ENCODE results near the gene MDN1.
A peak's percentile ranks its signal among the peaks of the same experiment; 100 is the strongest.
"Not testable (repeated sequence)": the region's sequence is repeated elsewhere in the genome, so short reads cannot be mapped to it uniquely, and the experiment has no call there.

MDN1 gene

GRCh38 chr6:89813422-89813821, 6.2 kb downstream of the MDN1 start:
- not testable (repeated sequence) for DNase-seq (ENCODE audit: low spot score)

- peak; percentile 40 for DNase-seq (ENCODE audit: low spot score)
Observed at GRCh38 chr6:89807581-89807980, 12.0 kb downstream of the MDN1 start.

DNA sequence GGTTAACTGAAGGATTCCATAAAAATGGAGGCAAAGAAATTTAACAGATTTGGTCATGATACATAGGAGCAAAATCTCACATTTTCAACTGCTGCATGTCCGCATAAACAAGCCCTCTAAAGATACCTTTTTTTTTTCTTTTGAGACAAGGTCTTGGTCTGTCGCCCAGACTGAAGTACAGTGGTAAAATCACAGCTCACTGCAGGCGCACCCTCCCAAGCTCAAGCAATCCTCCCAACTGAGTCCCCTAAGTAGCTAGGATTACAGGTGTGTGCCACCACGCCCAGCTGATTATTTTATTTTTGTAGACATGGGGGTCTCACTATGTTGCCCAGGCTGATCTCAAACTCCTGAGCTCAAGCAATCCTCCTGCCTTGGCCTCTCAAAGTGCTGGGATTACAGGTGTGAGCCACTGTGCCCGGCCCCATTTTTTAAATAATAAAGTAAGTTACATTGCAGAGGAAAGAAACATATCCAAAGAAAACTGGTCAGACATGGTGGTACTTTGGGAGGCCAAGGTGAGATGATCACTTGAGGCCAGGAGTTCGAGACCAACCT, 13.7 kb downstream of the MDN1 start:
- DNase-seq (ENCODE audit: low spot score): no peak

- DNase-seq (ENCODE audit: low spot score): no peak
Observed at GRCh38 chr6:89803271-89803670, 16.3 kb downstream of the MDN1 start.

DNA sequence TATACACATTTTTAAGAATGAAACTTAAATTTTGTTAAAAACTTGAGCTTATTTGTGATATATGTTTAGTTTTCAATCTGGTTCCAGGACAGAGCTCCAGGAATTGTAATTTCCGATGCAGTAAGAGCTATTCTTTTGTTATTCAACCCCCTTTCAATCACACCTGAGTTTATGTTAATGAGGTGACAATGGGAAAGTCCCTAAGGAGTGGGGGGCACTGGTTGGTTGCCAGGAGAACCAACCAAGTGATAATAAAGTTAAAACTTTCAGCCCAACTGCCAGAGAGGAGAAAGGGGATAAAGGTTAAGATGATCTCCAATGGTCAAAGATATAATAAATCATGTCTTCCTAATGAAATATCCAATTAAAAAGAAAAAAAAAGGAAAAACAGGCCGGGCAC, 19.8 kb downstream of the MDN1 start:
- DNase-seq (ENCODE audit: low spot score): no peak

DNA sequence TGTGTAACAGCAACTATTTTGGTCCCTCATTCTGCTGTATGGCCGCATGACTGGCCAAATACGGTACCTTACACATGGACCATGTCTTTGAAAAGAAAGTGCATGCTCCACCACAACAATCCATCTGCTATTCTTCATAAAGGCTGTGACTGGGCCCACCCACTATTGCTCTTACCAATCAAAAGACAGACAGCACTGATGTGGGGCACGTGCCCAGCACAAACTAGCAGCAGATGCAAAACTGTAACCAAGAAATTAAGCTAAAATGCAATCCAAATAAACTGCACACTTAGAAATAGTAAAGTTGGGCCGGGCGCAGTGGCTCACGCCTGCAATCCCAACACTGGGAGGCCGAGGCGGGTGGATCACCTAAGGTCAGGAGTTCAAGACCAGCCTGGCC, 20.5 kb downstream of the MDN1 start:
- DNase-seq (ENCODE audit: low spot score): no peak

DNA sequence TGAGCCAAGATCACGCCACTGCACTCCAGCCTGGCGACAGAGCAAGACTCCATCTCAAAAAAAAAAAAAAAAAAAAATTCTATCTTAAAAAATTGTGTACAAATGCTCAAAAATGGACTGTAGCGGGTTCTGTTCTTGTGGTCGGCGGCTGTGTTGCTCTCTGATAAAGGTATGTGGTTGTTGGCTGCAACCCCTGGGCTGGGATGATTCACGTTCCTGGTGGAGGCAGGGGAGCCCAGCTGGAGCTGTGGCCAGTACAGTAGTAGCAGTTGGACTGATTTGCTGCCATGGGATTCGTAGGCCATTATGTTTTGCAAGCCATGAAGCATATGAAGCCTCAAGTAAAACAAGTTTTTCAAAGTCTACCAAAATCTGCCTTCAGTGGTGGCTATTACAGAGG, 22.3 kb downstream of the MDN1 start:
- DNase-seq (ENCODE audit: low spot score): peak; percentile 55

GRCh38 chr6:89794324-89794723, 25.3 kb downstream of the MDN1 start:
- DNase-seq (ENCODE audit: low spot score): no peak

GRCh38 chr6:89793586-89793985, 26.0 kb downstream of the MDN1 start:
- DNase-seq (ENCODE audit: low spot score): peak; percentile 43

DNA sequence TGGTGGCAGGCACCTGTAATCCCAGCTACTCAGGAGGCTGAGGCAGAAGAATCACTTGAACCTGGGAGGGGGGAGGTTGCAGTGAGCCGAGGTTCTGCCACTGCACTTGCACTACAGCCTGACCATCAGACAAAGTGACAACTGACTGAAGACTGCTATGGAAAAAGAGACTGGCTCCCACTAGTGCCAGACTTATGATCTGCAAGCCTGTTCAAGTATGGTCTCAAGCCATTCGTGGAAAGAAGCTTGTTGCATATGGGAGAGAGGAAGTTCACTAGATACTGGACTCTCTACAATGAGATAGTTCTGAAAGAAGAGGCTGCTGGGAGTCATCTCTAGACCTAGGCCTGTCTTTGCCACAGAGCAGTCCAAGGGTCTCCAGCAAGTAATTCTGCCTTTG, 26.7 kb downstream of the MDN1 start:
- peak; percentile 70 for DNase-seq (ENCODE audit: low spot score)

DNA sequence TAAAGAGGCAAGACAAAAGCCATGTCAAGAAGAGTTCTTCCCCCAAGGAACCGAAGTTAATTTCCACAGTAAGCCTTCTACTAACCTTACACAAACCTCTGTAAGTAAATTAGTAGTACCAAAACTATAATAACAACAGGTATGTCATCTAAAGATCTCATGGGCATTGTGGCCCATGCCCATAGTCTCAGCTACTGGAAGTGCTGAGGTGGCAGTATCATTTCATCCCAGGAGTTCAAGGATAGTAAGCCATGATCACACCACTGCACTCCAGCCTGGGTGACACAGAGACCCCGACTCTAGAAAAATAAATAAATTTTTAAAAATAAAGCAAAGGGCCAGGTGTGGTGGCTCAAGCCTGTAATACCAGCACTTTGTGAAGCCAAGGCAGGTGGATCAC, 29.2 kb downstream of the MDN1 start:
- DNase-seq (ENCODE audit: low spot score): no peak

GRCh38 chr6:89789980-89790379, 29.6 kb downstream of the MDN1 start:
- DNase-seq (ENCODE audit: low spot score): no peak

DNA sequence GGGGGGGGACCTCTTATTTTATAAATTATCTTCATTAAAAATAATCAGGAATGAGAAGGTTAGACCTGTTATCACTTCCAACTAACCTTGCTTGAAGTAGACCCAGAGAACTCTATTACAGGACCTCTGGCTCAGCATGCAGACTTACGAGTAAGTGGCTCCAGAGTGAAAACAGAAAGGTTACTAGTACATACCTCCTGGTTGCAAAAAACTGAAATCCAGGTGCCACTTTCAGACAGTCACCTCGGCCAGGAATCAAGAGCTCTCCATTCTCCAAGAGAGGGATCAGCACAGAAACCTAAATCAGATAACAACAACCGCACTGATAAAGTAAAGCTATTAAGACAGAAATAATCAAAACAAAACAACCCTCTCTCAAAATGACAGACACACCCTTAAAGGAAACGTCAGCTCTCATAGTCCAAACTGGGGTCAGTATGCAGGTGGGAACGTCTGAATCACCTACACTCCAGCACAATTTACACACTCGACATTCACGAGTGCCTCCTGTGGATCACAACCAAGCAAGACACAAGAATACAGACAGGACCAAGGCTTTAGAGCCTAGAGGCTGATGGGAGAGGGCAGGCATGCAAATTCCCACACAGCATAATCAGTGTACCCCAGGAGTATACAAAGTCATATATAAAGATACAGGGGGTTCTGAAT, 31.8 kb downstream of the MDN1 start:
- DNase-seq (ENCODE audit: low spot score): no peak

DNA sequence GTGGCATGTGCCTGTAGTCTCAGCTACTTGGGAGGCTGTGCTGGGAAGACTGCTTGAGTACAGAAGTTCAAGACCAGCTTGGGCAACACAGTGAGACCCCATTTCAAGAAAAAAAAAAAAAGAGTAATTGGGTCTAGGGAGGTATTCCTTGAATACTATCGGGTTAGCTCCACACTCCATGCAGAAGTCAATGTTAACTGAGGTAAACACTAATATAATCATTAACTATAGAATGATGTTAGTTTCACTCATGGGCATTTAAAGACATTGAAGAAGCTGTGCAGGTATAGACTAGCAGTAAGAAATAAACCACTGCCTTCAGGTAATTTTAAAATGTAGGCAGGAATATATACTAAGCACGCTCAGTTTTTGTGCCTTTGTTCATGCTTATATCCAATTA, 32.6 kb downstream of the MDN1 start:
- no peak for DNase-seq (ENCODE audit: low spot score)

DNA sequence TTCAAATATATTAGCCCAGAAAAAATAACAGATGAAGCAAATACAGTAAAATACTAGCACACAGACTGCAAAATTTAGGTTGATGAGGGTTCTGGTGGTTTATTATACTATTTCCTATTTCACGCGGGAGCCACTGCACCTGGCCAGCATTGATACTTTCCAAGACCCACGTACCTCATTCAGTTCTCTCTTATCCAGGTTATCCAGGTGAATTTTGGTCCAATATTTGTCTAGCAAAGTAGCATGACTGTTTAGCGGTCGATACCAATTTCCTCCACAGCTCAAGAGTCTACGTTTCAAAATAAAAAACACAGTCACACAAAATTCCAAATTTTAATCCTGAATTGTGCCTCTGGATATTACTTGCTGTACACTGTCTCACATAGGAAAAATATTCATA, 34.8 kb downstream of the MDN1 start:
- no peak for DNase-seq (ENCODE audit: low spot score)

- DNase-seq (ENCODE audit: low spot score): not testable (repeated sequence)
Observed at GRCh38 chr6:89783293-89783692, 36.3 kb downstream of the MDN1 start.

DNA sequence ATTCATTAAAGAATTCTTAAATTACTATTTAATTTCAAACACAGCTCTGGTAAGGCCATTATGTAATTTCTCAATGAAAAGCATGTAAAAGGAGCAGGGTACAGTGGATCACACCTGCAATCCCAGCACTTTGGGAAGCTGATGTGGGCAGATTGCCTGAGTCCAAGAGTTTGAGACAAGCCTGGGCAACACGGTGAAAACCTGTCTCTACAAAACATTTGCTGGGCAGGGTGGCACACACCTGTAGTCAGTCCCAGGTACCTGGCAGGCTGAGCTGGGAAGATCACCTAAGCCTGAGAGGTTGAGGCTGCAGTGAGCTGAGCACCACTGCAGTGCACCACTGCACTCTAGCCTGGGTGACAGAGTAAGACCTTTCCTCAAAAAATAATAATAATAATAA, 37.4 kb downstream of the MDN1 start:
- DNase-seq (ENCODE audit: low spot score): no peak

DNA sequence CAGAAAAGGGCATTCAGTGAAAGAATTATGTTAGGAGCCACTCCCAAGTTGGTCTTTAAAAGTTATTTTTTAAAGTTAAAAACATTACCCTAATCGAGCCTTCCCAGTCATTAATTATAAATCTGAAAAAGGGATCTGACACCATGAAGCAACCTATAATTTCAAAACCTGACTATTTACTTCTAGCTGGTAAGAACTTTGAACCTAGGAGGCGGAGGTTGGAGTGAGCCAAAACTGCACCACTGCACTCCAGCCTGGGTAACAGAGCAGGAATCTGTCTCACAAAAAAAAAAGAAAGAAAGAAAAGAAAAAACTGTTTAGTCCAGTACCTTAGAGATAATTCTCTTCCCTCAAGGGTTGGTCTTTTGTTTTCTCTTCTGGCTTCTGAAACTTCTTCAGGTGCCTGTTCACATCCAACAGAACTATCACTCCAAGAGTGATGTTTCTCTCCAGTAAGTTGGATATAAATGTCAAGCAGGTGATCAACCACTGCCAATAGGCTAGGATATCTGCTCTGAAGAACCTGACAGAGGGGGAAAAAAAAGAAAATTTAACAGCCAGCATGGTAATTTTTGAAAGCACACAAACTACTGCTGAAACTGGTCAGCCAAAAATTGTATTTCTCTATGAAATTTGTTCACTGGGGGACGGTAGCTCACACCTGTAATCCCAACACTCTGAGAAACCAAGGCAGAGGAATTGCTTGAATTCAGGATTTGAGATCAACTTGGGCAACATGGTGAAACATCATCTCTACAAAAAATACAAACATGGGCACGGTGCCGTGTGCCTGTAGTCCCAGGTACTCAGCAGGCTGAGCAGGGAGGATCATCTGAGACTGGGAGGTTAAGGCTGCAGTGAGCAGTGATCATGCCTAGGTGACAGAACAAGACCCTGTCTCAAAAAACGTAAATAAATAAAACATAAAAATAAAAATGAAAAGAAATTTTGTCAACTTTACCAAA, 38.2 kb downstream of the MDN1 start:
- no peak for DNase-seq (ENCODE audit: low spot score)

GRCh38 chr6:89777455-89777854, 42.1 kb downstream of the MDN1 start:
- peak; percentile 62 for DNase-seq (ENCODE audit: low spot score)

DNA sequence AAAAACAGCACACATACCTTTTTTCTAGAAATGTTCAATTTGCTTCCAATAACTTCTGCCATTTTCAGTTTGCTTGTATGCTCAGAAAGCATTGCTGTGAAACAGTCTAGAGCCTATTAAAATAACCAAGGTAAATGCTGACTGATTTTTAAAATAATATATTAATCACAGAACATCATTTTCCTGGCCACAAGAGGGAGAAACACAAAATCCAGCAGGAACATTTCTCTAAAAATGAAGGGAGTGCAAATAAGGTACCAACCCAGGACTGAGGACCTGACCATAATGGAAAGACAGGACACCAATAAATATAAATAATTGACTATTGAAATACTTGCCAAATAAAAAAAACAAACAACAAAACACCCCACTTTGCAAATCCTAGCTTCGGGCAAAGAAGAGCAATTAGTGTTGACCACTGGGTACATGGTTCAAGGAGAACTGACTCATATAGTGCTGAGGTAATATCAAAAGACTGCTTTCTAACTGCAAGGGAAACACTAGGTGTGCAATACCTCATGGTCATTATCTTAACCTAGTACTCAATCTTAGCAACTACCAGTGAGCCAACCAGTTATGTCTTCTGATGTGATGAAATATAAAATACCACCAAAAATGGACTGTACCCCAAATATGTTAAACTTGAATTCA, 42.9 kb downstream of the MDN1 start:
- DNase-seq (ENCODE audit: low spot score): no peak

DNA sequence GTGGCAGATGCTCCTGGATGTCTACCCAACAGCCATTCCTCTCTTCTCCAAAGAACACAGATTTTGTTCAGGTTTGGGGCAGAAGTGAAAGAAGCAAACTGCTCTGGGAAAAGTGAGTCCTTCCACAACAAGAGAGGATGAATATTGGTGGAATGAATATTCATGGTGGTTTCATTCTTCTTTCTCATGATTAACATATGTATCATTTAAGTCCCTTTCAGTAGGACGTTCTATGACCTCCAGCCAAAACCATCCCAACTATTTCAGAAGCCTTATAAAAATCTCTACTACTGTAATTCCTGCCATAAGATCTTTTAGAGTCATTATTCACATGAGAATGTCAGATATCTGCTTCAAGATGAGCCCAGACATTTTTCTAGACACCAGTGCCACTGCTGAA, 44.4 kb downstream of the MDN1 start:
- DNase-seq (ENCODE audit: low spot score): no peak

DNA sequence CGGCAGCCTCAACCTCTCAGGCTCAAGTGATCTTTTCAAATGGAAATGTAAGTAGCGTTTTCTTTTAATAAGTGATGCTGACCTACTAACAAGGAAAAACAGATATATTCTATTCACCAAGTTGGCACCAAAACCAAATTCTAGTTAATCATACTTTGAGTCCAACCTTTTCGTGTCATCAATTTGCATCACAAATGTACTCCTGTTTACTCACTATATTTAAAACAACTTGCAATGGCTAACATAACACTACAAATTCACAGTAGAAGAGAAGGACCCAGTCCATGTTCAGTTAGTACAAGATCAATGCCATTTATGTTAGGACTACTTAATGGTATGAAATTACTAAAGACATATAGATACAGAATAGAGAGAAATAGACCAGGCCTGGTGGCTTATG, 50.0 kb downstream of the MDN1 start:
- DNase-seq (ENCODE audit: low spot score): no peak

GRCh38 chr6:89768324-89768723, 51.3 kb downstream of the MDN1 start:
- no peak for DNase-seq (ENCODE audit: low spot score)

All from hematopoietic multipotent progenitor cell treated with erythropoietin and hydrocortisone succinate and interleukin-3 and kit ligand, for 17 days (in vitro differentiated cells).